GM19023 (cell line): ENCODE results near the gene NACC2.

ENCODE experiments used
- ATAC-seq: cut with Tn5 transposase; IDR thresholded peaks from one replicate; pipeline ENCODE4 v1.9.1; 2021; ENCODE audit warnings: mild to moderate bottlenecking, moderate library complexity; ENCODE audit not compliant: unreplicated experiment

The NACC2 gene

GRCh38 chr9:136001231-136001630 lies 93.9 kb downstream of the NACC2 start:
- no peak for ATAC-seq

- ATAC-seq = no peak
Observed at GRCh38 chr9:135998410-135999071, 96.5 kb downstream of the NACC2 start.

- ATAC-seq = no peak
Observed at GRCh38 chr9:135998016-135998380, 97.1 kb downstream of the NACC2 start.

DNA sequence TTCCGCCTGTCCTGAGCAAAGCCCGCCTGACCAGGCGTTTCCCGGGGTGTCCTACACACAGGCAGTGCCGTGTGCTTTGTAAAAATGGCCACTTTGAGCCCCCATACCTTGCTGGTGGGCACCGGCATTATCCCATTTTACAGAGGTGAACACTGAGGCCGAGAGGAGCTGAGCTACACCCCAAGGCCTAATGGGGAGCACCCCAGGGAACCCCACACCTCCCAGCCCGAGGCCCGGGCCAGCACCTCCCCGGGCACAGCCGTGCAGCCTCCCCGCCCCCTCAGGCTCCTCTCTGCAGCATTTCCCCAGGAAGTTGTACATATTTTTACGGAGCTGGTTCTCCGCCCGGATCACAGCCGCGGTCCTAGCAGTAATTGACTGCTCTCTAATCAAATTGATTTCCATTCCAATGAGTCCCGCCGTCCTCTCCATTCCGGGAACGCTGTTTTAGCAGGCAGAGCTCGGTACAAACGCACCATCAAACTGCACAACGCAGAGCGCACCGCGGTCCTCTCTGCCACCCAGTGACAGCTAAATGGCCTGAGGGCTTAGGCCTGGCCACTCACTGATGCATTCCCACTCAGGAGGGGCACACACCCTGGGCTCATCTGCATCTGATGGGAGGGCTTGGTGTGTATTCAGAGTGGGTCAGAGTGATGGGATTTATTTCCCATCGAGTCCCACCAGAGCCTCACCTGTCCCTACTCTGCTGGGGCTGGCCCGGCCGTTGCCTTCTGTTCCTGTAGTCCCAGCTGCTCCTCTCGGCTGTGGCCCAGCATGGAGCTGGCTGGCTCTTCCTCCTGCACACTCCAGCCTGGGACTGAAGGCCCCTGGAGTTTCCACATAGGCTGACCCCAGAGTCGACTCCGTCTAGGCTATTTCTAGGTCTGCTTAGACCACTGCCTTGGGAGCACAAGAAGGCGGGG lies 97.7 kb downstream of the NACC2 start:
- no peak for ATAC-seq

DNA sequence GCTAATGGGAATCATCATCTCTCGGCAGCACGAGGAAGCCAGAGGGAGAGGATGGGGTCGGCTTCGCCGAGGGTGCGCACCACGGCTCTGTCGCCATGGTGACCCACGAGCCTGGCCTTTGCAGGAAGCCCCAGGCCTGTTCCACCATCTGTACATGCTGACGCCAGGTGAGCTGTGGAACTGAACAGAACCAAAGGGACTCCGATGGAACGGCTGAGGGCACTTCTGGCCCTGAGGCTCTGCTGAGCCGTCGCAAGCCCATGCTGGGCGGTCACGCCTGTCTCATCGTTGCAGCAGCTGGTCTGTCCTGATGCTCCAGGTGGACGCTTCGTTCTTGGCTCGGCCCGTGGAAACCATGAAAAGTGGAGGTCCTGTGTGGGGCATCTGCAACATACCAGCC lies 99.3 kb downstream of the NACC2 start:
- no peak for ATAC-seq

DNA sequence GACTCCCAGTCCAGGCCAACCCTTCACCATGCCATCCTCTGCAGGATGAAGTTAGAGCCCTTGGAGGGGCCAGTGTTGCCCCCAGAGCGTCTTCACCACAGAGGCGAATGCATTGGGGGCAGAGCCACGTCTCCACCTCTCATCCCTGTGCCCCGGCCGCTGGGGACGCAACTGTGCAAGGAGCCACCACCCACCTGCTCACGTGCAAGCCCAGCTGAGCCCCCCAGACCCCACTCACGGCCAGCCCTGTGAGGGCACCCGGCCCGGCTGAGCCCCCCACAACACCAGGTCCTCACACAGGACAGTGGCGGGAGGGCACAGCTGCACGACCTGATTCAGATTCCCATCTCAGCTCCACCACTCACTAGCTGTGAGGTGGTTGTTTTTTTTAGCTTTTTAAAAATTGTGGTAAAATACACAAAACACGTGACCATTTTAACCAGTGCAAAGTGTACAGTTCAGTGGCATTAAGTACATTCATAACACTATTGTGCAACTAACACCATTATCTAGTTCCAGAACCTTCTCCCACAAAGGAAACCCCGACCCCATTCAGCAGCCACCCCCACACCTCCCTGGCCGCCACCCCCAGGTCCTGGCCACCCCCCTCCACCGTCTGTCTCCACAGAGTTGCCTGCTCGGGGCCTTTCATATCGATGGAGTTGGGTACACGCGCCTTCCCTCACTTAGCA lies 100.4 kb downstream of the NACC2 start:
- no peak for ATAC-seq

GRCh38 chr9:135993765-135994500 lies 101.2 kb downstream of the NACC2 start:
- no peak for ATAC-seq

DNA sequence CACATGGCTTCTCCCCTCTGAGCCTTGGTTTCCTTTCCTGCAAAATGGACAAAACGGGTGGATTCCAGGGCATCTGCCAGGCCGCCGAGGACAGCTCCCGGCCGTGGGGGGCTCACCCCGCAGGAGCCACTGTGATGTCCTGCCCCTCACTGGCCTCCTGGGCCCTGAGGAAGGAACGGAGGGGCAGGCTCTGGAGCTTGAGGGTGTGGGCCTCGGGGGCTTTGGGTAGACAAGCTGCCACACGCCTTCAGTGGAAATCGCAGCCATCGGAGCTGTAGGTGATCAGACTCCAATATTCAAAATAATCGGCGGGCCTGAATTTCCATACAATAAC lies 101.7 kb downstream of the NACC2 start:
- no peak for ATAC-seq

DNA sequence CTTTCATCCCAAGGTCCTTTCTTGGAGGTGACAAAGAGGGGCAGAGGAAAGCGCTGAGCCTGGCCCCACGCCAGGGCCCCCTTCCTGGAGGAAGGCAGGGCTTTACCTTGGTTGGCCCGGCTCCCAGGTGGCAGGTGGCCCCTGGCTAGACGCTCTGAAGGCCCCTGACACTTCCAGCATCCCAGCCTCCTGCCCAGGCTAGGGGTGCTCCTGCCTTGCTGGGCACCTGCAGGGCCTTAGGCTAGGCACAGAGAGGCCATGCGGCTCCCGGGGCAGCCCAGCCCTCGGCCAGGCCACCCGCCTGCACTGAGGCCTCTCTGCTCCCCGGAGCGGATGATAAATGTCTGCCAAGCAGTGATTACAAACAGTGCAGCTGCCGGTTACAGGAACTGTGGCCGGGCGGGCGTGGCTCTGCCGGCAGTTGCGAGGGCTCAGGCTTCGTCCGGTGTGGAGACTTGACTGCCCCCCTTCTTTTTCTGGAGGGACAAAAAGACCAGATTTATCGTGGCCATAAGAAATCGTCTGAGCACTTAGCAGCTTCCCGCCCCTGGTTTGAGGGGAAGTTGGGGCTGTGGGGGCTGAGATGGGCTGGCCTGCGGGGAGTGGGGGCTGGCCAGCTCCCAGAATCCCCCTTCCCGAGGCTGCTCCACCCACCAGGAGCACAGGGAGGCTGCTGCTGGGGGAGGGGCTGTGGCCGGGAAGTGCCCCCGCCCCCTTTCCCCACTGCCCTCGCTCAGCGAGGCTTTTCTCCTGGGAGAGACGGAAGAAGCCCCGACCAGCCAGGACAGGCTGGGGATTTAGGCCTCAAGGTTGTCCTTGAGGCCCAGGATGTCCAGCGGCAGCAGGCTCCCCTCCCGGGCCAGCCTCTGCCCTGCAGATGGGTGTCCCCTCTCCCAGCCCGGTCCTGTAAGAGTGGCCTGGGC lies 102.3 kb downstream of the NACC2 start:
- ATAC-seq = no peak

DNA sequence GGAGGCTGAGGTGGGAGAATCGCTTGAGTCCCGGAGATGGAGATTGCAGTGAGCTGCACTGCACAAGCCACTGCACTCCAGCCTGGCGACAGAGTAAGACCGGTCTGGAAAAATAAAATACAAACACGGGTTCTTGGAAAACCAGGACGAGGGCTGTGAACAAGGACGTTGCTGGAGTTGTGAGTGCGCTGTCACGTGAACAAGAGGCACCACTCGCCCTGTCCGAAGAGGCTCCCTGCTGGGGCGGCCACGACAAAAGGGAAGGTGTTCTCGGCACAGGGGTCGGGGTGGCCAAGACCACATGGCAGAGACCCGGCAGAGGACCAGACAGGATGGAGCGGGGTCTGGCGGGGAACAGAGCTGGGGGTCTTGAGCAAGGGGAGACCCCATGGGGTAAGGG lies 103.3 kb downstream of the NACC2 start:
- no peak for ATAC-seq

DNA sequence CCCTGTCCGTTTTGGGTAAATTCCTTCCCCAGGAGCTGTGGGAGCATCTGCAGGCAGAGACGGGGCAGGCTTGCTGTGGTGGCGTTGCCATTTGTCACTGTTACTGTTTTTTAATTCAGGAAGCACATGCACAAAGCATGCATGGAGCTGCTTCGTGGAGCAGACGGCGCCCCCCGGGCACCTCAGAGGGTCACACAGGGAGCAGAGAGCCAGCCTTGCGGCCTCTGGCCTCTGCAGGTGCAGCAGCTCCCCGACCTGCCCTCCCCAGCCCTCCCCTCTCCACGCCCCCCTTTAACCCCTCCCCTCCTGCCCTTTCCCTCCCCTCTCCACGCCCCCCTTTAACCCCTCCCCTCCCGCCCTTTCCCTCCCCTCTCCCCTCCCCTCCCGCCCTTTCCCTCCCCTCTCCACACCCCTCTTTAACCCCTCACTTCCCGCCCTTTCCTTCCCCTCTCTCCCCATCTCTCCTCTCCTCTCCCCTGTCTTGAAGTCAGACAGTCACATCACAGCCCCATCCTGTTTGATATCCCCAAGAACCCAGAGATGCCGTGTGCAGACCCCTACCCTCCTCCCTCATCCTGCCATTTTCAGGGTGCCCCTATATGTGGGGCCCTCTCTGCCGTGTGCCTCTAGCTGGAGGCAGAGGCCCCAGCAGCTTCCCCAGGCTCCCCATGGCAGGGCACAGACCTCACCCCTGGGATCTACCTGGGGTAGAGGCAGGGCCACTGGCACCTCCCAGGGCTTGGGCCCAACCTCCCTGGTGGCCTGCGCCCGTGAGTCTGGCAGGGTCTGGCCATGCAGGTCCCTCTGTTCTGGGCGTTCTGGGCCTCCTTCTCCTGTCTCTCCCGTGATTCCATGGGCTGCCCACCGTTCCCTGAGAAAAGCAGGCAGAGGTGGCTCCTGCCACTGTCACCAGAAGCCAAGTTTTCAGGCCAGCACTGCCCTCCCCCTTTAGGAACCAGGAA lies 104.3 kb downstream of the NACC2 start:
- ATAC-seq = no peak

- ATAC-seq = no peak
Observed at GRCh38 chr9:135989722-135990467, 105.2 kb downstream of the NACC2 start.

DNA sequence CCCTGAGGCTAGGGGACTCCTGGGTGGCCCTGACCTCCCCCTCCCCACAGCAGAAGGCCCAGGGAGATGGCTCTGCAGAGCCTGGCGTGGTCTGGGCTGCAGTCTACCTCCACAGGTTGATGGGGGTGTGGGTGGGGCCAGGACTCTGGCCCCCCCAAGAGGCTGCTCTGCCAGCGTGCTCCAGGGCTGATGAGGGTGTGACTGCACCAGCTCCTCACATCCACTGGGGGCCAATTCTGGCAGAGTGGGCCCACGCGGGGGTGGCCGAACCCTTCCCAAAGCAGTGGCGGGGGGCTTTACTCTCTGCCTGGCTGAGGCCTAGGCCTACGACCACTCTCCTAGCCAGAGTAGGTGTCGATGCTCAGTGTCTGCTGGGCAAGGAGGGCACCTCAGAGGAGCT lies 105.9 kb downstream of the NACC2 start:
- no peak for ATAC-seq

GRCh38 chr9:135988493-135988892 lies 106.6 kb downstream of the NACC2 start:
- ATAC-seq = no peak

DNA sequence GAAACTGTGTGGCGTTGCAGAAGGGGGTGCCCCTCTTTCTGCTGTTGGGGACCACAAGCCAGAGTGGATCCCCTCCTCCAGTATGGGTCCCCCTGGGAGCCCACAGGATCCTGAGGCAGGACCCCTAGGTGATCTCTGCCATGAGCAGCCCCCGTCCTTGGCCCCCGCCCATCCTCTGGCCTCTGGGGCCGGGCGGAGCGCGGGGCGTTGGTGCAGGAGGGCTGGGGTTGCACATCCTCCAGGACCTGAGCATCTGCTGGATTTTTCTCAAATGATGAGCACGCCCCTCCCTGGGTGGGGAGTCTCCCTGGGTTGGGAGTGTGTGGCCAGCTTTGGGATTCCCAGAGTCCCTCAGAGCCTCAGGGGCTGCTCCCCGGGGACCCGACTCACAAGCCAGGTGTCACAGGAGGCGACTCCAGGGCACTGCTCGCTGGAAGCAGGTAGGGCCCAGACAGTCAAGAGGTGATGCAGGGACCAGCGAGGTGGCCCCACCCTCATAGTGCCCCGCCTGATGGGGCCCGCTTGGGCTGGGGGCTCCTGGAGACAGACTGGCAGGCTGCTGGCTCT lies 107.2 kb downstream of the NACC2 start:
- no peak for ATAC-seq

DNA sequence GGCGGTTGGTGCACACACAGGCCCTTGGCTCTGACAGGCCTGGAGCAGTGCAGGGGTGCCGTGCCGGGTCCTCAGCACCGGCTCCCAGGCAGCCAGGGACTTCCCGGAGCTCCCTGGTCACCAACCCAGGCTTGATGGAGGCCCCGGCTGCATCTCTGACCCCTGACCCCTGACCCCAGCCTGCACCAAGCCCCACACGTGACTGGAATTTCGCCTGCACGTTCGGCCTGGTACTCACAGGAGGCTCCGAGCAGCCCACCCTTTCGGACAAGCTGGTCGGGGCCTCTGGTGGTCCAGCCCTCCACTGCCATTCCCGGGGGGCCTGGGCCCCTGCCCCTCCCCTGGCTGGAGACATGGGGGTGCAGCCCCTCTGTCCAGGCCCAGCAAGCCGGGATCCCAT lies 108.5 kb downstream of the NACC2 start:
- no peak for ATAC-seq

- no peak for ATAC-seq
Observed at GRCh38 chr9:135985889-135986288, 109.2 kb downstream of the NACC2 start.

DNA sequence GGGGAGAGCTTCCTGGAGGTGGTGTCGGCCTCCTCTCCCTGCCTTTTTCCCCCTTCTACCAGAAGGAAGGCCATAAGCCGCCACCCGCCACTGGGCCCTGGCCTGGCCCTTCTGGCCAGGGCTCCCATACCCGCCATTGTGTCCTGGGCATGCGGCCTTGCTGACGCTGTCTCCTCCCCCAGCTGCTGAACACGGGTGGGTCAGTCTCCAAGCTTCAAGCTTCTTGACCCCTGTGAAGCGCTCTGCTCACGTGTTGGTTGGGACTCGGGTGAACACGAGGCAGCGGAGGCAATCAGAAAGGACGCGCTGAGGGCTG lies 109.7 kb downstream of the NACC2 start:
- no peak for ATAC-seq
